ENCODE measurements around the gene CDC42SE1.

The CDC42SE1 gene

DNA sequence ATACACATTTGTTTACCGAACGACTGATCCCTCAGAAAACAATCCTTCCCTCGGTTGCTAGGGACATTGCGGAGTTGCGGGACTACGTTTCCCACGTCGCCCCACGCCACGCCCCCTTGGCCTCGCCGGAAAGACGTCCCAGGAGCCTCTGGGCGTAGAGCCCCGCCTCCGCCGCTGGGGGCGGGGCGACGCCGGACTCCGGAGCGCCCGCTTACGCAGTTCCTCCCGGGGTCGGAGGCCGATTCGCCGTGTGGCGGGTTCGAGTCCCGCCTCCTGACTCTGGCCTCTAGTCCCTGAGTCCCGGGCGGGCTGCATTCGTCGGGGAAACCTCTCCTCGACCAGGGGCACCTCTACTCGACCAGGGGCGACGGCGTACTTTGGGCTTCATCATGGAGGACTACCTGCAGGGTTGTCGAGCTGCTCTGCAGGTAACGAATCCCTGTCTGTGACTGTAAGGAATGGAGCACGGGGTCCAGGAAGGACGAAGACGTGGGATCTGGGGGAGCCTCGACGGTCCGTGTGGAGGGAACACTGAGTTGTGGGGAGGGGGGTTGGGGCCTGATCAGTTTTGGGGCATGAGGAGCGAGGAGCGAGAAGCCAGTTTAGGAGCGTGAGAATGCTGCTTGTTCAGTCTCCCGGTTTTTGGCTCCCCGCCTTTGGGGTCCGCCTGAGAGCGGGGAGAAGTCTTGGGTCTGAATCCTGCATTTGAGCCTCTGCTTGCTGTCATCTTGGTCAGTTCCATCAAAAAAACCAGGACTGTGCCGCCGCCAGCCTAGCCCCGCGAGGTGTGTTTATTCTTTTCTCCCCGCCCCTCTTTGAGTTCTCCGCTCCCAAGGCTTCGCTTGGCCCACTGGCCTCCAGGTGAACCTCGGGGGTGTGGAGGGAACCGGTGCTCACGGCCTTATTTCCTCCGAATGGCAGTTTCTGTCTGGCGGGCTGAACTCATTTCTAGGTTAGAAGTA, 50.9 kb downstream of the CDC42SE1 start, which contains the start of gene PRUNE1:
Gene PRUNE1, plus strand, starts transcription at position 206 of the 962 bp plus-strand sequence. Its CDS starts 184 bp downstream, at position 390.
- DNase-seq: peak; percentile 97 to 98

DNA sequence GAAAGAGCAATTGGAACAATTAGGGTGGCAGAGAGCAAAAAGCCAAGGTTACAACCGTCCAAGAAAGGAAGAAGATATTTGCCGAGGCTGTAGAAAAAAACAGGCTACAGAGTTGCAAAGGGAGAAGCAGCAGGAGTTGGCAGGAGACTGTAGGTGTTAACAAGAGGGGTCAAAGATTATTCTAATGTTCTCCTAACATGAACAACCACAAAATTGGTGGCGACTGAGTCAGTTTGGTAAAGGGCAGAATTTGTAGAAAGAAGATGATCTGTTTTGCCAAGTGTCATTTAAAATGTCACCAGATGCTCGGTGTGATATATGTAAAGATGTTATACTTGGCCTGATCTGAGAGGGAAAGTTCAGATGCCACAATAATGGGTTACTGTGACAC, 51.6 kb downstream of the CDC42SE1 start:
- no peak for DNase-seq

DNA sequence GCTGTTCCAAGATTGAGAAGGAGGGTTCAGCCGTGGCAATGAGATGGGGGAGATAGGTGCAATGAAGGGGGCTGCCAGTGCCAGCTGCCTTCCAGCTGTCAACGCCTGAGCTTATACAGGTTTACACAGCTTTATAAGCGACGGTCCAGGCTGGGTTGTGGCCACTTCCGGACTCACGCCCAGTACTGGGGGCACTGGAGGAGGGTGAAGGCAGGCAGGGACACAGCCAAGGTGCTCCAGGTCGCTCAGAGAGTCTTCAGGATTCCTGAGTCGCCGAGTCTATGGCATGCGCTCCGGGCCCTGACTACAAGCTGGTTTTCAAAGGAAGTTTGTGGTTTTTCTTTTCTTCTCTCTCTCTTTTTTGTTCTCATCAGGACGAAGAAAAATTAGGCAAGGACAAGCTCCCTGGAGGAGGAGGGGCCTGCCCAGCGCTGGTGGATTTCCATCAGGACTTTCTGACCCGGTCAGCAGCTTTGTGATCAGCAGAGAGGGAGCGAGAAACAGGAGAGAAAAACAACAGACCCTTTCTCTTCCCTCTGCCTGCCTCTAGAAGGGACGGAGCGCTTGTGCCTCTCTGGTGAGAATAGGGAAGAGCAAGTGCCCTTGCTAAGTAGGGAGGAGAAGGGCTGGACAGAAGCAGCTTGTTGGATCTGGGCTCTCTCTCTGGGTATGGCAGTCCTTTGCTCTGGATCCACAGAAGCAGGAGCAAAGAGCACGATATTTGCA, 52.9 kb downstream of the CDC42SE1 start, which contains the start of gene MINDY1:
Gene MINDY1, minus strand, starts transcription at position 576 of the 726 bp plus-strand sequence. CDS start 4,285 bp downstream, outside the sequence.
- peak; percentile 44 to 59 for DNase-seq

DNA sequence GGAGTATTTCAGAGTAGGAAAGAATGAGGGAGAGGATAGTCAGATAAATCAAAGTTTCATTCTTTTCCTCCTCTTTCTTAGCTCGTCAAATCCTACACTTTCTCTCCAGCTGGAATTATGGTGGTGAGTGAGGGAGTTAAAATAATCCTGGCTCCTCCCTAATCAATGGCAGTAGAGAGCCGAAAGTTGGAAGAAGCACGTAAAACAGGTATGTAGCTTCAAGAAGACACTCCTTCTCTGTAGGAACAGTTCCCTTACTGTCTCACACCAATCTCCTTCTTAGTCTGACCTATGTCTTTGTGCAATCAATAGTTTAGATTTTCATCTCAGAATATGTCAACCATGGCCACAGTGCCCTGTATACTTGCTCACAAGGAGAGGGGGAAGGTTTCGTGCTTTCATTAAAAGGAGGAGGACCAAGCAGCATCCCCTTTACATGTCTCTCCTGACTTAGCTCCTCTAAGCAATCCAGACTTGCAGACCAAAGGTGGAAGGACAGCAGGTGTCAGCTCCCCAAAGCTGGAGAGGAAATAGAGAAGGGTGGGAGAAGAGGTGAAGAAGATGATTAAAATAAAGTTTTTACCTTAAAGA, 53.6 kb downstream of the CDC42SE1 start:
- no peak for DNase-seq

DNA sequence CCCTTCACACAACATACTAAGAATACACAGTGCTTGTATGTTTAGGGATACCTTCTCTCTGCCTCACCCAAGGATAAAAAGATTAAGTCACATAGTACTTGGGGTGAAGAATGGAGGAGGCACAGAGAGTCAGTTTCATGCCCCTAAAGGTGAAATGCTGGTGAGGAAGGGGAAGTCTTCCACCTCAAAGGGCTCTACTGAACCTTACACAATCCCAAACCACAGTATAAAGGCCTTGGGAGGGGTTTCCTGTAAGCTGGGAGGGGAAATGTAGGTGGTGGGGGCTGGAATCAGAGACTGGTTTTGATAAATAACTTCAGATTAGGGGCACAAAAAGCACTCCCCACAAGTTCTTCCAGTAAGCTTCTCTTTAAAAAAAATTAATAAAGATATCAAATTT, 56.2 kb downstream of the CDC42SE1 start:
- DNase-seq: no peak

DNA sequence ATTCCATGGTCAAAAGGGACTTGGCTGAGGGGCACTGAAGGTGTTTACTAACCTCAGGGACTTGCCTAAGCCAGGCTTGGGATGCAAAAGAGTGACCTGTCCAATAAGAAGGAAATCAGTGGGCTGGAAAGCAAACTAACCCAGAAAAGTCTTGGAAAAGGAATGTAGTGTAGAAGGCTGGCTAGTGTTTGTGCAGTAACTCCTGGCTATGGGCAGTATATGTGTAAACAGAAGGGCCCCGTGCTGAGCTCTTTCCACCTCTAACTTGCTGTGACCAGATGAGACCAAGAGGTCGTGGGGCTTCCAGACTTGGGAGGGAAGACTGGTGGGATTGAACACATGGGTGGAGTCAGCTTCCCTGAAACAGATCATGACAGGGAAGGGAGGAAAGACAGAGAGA, 56.8 kb downstream of the CDC42SE1 start:
- no peak for DNase-seq

DNA sequence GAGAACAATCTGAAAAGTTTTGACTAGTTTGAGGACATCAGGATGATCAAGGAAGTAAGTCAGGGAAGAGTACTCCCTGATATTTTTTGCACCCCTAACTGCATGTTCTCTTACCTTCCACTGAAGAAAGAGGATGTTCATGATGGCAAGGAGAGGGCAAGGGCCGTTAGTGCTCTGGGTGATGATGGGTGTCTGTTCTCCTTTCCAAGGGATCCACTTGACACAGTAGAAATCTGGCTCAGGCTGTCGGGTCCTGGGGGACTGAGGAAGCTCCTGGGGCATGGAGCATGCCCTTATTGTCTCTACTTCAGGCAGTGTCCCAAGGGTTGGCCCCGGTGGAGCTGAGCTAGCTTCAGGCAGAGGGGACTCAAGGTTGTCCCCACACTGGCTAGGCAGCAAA, 57.4 kb downstream of the CDC42SE1 start:
- no peak for DNase-seq

DNA sequence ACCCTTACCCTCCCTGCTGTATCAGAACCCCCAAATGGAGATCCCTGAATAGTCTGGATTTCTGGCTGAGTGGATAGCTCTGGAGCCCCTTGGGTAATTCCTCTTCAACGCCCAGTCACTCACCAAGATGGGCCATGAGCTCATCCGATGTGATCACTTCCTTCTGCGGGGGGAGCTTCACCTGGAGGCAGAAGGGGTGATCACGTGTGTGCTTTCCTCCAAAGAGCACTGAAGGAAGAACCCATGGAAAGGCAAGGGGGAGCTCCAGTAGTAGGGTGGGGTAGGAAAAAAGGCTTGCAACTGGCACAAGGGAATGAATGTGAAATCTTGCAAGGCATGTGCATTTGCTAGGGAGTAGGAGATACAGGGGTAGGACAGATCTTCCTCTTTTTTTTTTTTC, 57.8 kb downstream of the CDC42SE1 start:
- no peak for DNase-seq
